Measurements from ENCODE around the gene EDC4. TPM values are rescaled to one million over a fixed set of nuclear protein-coding genes. Genes with fewer than 3 reads are reported as not detected.
A peak's percentile ranks its signal among the peaks of the same experiment; 100 is the strongest.

EDC4 gene, protein sequence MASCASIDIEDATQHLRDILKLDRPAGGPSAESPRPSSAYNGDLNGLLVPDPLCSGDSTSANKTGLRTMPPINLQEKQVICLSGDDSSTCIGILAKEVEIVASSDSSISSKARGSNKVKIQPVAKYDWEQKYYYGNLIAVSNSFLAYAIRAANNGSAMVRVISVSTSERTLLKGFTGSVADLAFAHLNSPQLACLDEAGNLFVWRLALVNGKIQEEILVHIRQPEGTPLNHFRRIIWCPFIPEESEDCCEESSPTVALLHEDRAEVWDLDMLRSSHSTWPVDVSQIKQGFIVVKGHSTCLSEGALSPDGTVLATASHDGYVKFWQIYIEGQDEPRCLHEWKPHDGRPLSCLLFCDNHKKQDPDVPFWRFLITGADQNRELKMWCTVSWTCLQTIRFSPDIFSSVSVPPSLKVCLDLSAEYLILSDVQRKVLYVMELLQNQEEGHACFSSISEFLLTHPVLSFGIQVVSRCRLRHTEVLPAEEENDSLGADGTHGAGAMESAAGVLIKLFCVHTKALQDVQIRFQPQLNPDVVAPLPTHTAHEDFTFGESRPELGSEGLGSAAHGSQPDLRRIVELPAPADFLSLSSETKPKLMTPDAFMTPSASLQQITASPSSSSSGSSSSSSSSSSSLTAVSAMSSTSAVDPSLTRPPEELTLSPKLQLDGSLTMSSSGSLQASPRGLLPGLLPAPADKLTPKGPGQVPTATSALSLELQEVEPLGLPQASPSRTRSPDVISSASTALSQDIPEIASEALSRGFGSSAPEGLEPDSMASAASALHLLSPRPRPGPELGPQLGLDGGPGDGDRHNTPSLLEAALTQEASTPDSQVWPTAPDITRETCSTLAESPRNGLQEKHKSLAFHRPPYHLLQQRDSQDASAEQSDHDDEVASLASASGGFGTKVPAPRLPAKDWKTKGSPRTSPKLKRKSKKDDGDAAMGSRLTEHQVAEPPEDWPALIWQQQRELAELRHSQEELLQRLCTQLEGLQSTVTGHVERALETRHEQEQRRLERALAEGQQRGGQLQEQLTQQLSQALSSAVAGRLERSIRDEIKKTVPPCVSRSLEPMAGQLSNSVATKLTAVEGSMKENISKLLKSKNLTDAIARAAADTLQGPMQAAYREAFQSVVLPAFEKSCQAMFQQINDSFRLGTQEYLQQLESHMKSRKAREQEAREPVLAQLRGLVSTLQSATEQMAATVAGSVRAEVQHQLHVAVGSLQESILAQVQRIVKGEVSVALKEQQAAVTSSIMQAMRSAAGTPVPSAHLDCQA (N-terminal part only)
- total RNA-seq (2021; ENCODE audit: unreplicated experiment) (85.3 TPM), Bru-seq, nascent RNA (percentile 64 among the genes with signal in this experiment), BruChase-seq, experiment 1, labeled RNA remaining after a 2-hour chase (percentile 80 among the genes with signal in this experiment), BruChase-seq, experiment 2, labeled RNA remaining after a 6-hour chase (percentile 91 among the genes with signal in this experiment)
- 80.8 TPM for polyA plus RNA-seq (2012; ENCODE audit: insufficient read length)
- long read RNA-seq, full-length matches to known transcripts: 45 of 179 reads
- long read RNA-seq, partial matches to known transcripts: 75 of 179 reads
- long read RNA-seq, other reads (novel, unspliced or antisense): 59 of 179 reads

DNA sequence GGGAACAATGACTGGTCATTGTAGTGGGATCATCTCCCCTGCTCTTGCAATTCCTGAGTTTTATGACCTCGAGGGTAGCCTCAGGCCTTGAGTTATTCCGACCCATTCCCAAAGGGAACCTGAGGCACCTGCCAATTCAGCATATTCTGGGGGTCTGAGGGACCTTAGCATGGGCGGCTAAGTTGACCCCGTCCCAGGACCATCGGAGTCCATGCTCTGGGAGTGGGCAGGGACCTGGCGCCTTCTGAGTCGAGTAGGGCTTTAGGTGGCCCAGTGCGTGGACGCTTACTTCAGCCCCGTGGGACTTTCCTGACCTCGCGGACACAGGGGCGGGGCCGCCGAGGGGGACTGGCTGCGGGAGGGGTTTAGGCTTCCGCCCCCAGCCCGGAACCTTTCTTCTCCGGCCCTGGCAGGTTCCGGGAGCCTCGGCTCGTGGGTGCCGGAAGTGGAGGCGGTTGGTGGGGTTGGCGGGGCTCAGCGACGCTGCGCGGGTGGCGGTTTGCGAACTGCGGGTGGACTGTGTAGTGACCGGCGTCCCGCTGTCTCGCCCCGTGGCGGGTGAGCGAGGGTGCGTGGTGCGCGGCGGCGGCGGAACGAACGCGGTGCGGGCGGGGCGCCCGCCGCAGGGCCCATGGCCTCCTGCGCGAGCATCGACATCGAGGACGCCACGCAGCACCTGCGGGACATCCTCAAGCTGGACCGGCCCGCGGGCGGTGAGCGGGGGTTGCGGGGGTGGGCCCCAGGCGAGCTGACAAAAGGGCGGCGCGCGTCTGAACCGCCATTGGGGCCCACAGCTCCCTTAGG is at the start of gene EDC4:
Gene EDC4 (plus strand): TSS at position 422 of the 804 bp plus-strand sequence. CDS start 210 bp downstream, at position 632.
- in situ Hi-C loops (cut with HindIII; ENCODE audit: low pct_unique_long_range_greater_than_20kb, low sequenced_read_pairs): no loop called here
- TF ChIP-seq, protein P1, sequence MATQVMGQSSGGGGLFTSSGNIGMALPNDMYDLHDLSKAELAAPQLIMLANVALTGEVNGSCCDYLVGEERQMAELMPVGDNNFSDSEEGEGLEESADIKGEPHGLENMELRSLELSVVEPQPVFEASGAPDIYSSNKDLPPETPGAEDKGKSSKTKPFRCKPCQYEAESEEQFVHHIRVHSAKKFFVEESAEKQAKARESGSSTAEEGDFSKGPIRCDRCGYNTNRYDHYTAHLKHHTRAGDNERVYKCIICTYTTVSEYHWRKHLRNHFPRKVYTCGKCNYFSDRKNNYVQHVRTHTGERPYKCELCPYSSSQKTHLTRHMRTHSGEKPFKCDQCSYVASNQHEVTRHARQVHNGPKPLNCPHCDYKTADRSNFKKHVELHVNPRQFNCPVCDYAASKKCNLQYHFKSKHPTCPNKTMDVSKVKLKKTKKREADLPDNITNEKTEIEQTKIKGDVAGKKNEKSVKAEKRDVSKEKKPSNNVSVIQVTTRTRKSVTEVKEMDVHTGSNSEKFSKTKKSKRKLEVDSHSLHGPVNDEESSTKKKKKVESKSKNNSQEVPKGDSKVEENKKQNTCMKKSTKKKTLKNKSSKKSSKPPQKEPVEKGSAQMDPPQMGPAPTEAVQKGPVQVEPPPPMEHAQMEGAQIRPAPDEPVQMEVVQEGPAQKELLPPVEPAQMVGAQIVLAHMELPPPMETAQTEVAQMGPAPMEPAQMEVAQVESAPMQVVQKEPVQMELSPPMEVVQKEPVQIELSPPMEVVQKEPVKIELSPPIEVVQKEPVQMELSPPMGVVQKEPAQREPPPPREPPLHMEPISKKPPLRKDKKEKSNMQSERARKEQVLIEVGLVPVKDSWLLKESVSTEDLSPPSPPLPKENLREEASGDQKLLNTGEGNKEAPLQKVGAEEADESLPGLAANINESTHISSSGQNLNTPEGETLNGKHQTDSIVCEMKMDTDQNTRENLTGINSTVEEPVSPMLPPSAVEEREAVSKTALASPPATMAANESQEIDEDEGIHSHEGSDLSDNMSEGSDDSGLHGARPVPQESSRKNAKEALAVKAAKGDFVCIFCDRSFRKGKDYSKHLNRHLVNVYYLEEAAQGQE (IDR thresholded peaks at IDR 0.05; ENCODE audit: insufficient read depth in 1 of 2, low read depth in 2 of 2, low read length in 1 of 2): 0 out of 4 replicates have a peak, but pooled peaks of 1 of the 2 experiments have one; percentile 47
- TF ChIP-seq POLR2AphosphoS5 (IDR thresholded peaks at IDR 0.05; ENCODE audit: low read depth, low read length): peak; percentile 88
- peak; percentile 93; the same call in 1 of the 2 replicates for TF ChIP-seq SIN3A (IDR thresholded peaks at IDR 0.05; ENCODE audit: borderline replicate concordance, insufficient read depth, low read depth, low read length)
- no peak for TF ChIP-seq TCF7L2 (IDR thresholded peaks at IDR 0.05; ENCODE audit: low read depth, low read length)
- TF ChIP-seq, protein P2, sequence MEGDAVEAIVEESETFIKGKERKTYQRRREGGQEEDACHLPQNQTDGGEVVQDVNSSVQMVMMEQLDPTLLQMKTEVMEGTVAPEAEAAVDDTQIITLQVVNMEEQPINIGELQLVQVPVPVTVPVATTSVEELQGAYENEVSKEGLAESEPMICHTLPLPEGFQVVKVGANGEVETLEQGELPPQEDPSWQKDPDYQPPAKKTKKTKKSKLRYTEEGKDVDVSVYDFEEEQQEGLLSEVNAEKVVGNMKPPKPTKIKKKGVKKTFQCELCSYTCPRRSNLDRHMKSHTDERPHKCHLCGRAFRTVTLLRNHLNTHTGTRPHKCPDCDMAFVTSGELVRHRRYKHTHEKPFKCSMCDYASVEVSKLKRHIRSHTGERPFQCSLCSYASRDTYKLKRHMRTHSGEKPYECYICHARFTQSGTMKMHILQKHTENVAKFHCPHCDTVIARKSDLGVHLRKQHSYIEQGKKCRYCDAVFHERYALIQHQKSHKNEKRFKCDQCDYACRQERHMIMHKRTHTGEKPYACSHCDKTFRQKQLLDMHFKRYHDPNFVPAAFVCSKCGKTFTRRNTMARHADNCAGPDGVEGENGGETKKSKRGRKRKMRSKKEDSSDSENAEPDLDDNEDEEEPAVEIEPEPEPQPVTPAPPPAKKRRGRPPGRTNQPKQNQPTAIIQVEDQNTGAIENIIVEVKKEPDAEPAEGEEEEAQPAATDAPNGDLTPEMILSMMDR (IDR thresholded peaks at IDR 0.05): no peak
- Histone ChIP-seq H3K36me3 (ENCODE audit: control insufficient read depth, insufficient read depth, low read length) (no peaks in the 10 kb centered on the region; the same call in none of the 2 replicates), H3K4me1 (ENCODE audit: control insufficient read depth, insufficient read depth, low read length) (peaks cover 17% of the 10 kb centered on the region), H3K27ac (ENCODE audit: low read length) (peak within 1 kb of the TSS; percentile 90), H3K9me3 (ENCODE audit: control insufficient read depth, insufficient read depth, low read depth, low read length) (no peaks in the 10 kb centered on the region), H3K4me3 (ENCODE audit: low read depth in 2 of 2, low read length in 2 of 2) (peak within 1 kb of the TSS; percentile 85 to 87), H3K27me3 (ENCODE audit: control insufficient read depth, insufficient read depth, low read length) (no peaks in the 10 kb centered on the region)
- peak; percentile 90 for ATAC-seq
- CTCF ChIA-PET: no interaction called here
- intact Hi-C loops (cut with micrococcal nuclease; ENCODE audit: unreplicated experiment): no loop called here
- BruUV-seq (replicated peaks): no TSS peak
- DNase-seq (ENCODE audit: low read depth, low spot score): no peak
- POLR2A ChIA-PET: no interaction called here

Data from Panc1 (cell line).